Astrocyte (in vitro differentiated cells and primary cell): Measurements from ENCODE around the gene DRC1. TPM values are rescaled to one million over a fixed set of nuclear protein-coding genes. Genes with fewer than 3 reads are reported as not detected.

ENCODE experiments used
- DNase-seq: peaks from one replicate; pipeline ENCODE4 v3.0.0-alpha.2; 2010; ENCODE audit warnings: low read depth
- FAIRE-seq: peaks from 2 replicates; lab custom pipeline; 2011; peaks lifted over from hg19 to GRCh38; lab: Jason Lieb, UNC
- H2AFZ ChIP-seq: 2 replicates; pipeline ENCODE4 v1.6.0; 2012; ENCODE audit warnings: low read depth, low read length, inconsistent platforms
- H3K27ac ChIP-seq: 2 replicates; pipeline ENCODE4 v1.5.1; 2011; ENCODE audit warnings: low read depth, low read length, inconsistent platforms
- H3K27me3 ChIP-seq: 2 replicates; pipeline ENCODE4 v1.6.0; 2011; ENCODE audit warnings: low read length, inconsistent platforms; ENCODE audit not compliant: insufficient read depth
- H3K36me3 ChIP-seq: 2 replicates; pipeline ENCODE4 v1.5.1; 2011; ENCODE audit warnings: low read length, inconsistent platforms; ENCODE audit not compliant: insufficient read depth
- H3K4me1 ChIP-seq: 2 replicates; pipeline ENCODE4 v1.5.1; 2011; ENCODE audit warnings: low read length, inconsistent platforms; ENCODE audit not compliant: insufficient read depth
- H3K4me2 ChIP-seq: 2 replicates; pipeline ENCODE4 v1.6.0; 2012; ENCODE audit warnings: low read length, inconsistent platforms
- H3K4me3 ChIP-seq: 2 replicates; pipeline ENCODE4 v1.5.1; 2011; ENCODE audit warnings: low read depth, mild to moderate bottlenecking, low read length, inconsistent platforms; ENCODE audit not compliant: insufficient read depth
- H3K79me2 ChIP-seq: 2 replicates; pipeline ENCODE4 v1.6.0; 2012; ENCODE audit warnings: mild to moderate bottlenecking, low read length, inconsistent platforms; ENCODE audit not compliant: insufficient read depth
- H3K9ac ChIP-seq: 2 replicates; pipeline ENCODE4 v1.6.0; 2012; ENCODE audit warnings: mild to moderate bottlenecking, low read length, inconsistent platforms
- H3K9me3 ChIP-seq: 2 replicates; pipeline ENCODE4 v1.5.1; 2012; ENCODE audit warnings: low read depth, mild to moderate bottlenecking, low read length, inconsistent platforms; ENCODE audit not compliant: insufficient read depth
- H4K20me1 ChIP-seq: 2 replicates; pipeline ENCODE4 v1.6.0; 2012; ENCODE audit warnings: low read length, inconsistent platforms; ENCODE audit not compliant: insufficient read depth
- H3K27ac Mint-ChIP-seq: one replicate; pipeline ENCODE4 v1.8.0; 2021; ENCODE audit warnings: mild to moderate bottlenecking, mixed read lengths; ENCODE audit not compliant: unreplicated experiment
- H3K27me3 Mint-ChIP-seq: one replicate; pipeline ENCODE4 v1.8.0; 2021; ENCODE audit warnings: low read depth, mixed read lengths; ENCODE audit not compliant: unreplicated experiment
- H3K36me3 Mint-ChIP-seq: one replicate; pipeline ENCODE4 v1.8.0; 2021; ENCODE audit warnings: low read depth, mixed read lengths; ENCODE audit not compliant: unreplicated experiment
- H3K4me1 Mint-ChIP-seq: one replicate; pipeline ENCODE4 v1.8.0; 2021; ENCODE audit warnings: low read depth, mixed read lengths; ENCODE audit not compliant: unreplicated experiment
- H3K4me3 Mint-ChIP-seq: one replicate; pipeline ENCODE4 v1.8.0; 2021; ENCODE audit warnings: mild to moderate bottlenecking, moderate library complexity, mixed read lengths; ENCODE audit not compliant: unreplicated experiment
- H3K9me3 Mint-ChIP-seq: one replicate; pipeline ENCODE4 v1.8.0; 2021; ENCODE audit warnings: mild to moderate bottlenecking, mixed read lengths; ENCODE audit not compliant: unreplicated experiment
- CTCF ChIP-seq: IDR thresholded peaks from 2 replicates; pipeline ENCODE4 v1.5.1; 2011; ENCODE audit warnings: low read depth, mild to moderate bottlenecking, inconsistent platforms, low read length, moderate library complexity; ENCODE audit not compliant: insufficient read depth
- EZH2 ChIP-seq: IDR thresholded peaks from 2 replicates; pipeline ENCODE4 v1.6.1; 2012; ENCODE audit warnings: mild to moderate bottlenecking, low read length, inconsistent platforms; ENCODE audit not compliant: insufficient read depth
- total RNA-seq: library from RNA; stranded (reverse); gene quantifications from 2 replicates; pipeline ENCODE4 v1.2.1, GENCODE V29; 2021

Gene DRC1
- total RNA-seq, 1 donor from 2014 or later = 0.27 TPM

GRCh38 chr2:26400723-26401122 lies 997 bp upstream of the DRC1 start:
- H3K36me3 ChIP-seq = no peaks in the 10 kb centered on the region
- H3K4me1 Mint-ChIP-seq = peaks cover 6% of the 10 kb centered on the region
- H3K27me3 ChIP-seq = no peaks in the 10 kb centered on the region
- no peak overlapping the region for H3K4me3 ChIP-seq
- H3K9ac ChIP-seq = no peak overlapping the region
- H3K9me3 Mint-ChIP-seq = no peaks in the 10 kb centered on the region
- DNase-seq (no peak), FAIRE-seq (no peak)
- no peak overlapping the region for H3K27ac Mint-ChIP-seq
- no peak overlapping the region for H3K27ac ChIP-seq
- H2AFZ ChIP-seq = no peak overlapping the region
- no peak overlapping the region for H3K4me3 Mint-ChIP-seq
- H4K20me1 ChIP-seq = no peaks in the 10 kb centered on the region
- H3K4me1 ChIP-seq = peaks cover 9% of the 10 kb centered on the region
- no peak overlapping the region for H3K4me2 ChIP-seq
- no peaks in the 10 kb centered on the region for H3K27me3 Mint-ChIP-seq
- TF ChIP-seq EZH2 = no peak
- no peak for TF ChIP-seq CTCF
- peaks cover 5% of the 10 kb centered on the region for H3K36me3 Mint-ChIP-seq
- no peaks in the 10 kb centered on the region for H3K79me2 ChIP-seq
- H3K9me3 ChIP-seq = no peaks in the 10 kb centered on the region

GRCh38 chr2:26407526-26407925 lies 5.8 kb downstream of the DRC1 start:
- TF ChIP-seq CTCF (no peak), EZH2 (no peak)
- Histone ChIP-seq H3K27ac (no peak overlapping the region), H3K36me3 (no peaks in the 10 kb centered on the region), H3K4me1 (no peaks in the 10 kb centered on the region), H3K27me3 (peaks cover 3% of the 10 kb centered on the region), H3K9ac (no peak overlapping the region), H2AFZ (no peak overlapping the region), H3K9me3 (no peaks in the 10 kb centered on the region), H4K20me1 (no peaks in the 10 kb centered on the region), H3K79me2 (no peaks in the 10 kb centered on the region), H3K4me2 (no peak overlapping the region), H3K4me3 (no peak overlapping the region)
- no peak overlapping the region for H3K4me3 Mint-ChIP-seq
- H3K27me3 Mint-ChIP-seq = peaks cover 5% of the 10 kb centered on the region
- FAIRE-seq (no peak), DNase-seq (no peak)
- no peaks in the 10 kb centered on the region for H3K9me3 Mint-ChIP-seq
- H3K4me1 Mint-ChIP-seq = peaks cover 1% of the 10 kb centered on the region
- H3K27ac Mint-ChIP-seq = no peak overlapping the region
- peaks cover 2% of the 10 kb centered on the region for H3K36me3 Mint-ChIP-seq

- no peak overlapping the region for H3K9ac ChIP-seq
- no peak overlapping the region for H3K4me3 ChIP-seq
- DNase-seq (no peak), FAIRE-seq (no peak)
- no peak overlapping the region for H3K27ac ChIP-seq
- no peak overlapping the region for H3K4me3 Mint-ChIP-seq
- peaks cover 5% of the 10 kb centered on the region for H3K27me3 Mint-ChIP-seq
- no peaks in the 10 kb centered on the region for H3K79me2 ChIP-seq
- TF ChIP-seq EZH2 (no peak), CTCF (no peak)
- H3K27ac Mint-ChIP-seq = no peak overlapping the region
- no peak overlapping the region for H2AFZ ChIP-seq
- H3K9me3 ChIP-seq = no peaks in the 10 kb centered on the region
- H3K36me3 Mint-ChIP-seq = peaks cover 2% of the 10 kb centered on the region
- no peaks in the 10 kb centered on the region for H3K9me3 Mint-ChIP-seq
- H3K4me1 Mint-ChIP-seq = peaks cover 1% of the 10 kb centered on the region
- no peak overlapping the region for H3K4me2 ChIP-seq
- no peaks in the 10 kb centered on the region for H3K36me3 ChIP-seq
- H3K4me1 ChIP-seq = no peaks in the 10 kb centered on the region
- no peaks in the 10 kb centered on the region for H4K20me1 ChIP-seq
- peaks cover 3% of the 10 kb centered on the region for H3K27me3 ChIP-seq
These were observed 8.1 kb downstream of the DRC1 start for GRCh38 chr2:26409785-26410184.
